ENCODE results near the gene VSTM4.

VSTM4 gene

GRCh38 chr10:49141541-49142332 lies 26.4 kb upstream of the VSTM4 start:
- DNase-seq (ENCODE audit: low spot score) = no peak

GRCh38 chr10:49140304-49141177 lies 25.2 kb upstream of the VSTM4 start:
- DNase-seq (ENCODE audit: low spot score) = no peak

- DNase-seq (ENCODE audit: low spot score) = no peak
Observed at GRCh38 chr10:49139846-49140195, 24.5 kb upstream of the VSTM4 start.

GRCh38 chr10:49139028-49139845 lies 23.9 kb upstream of the VSTM4 start:
- DNase-seq (ENCODE audit: low spot score) = no peak

- no peak for DNase-seq (ENCODE audit: low spot score)
Observed at GRCh38 chr10:49138361-49138891, 23.1 kb upstream of the VSTM4 start.

- DNase-seq (ENCODE audit: low spot score) = no peak
Observed at GRCh38 chr10:49136525-49136924, 21.2 kb upstream of the VSTM4 start.

GRCh38 chr10:49135575-49136313 lies 20.4 kb upstream of the VSTM4 start:
- DNase-seq (ENCODE audit: low spot score) = no peak

GRCh38 chr10:49134327-49134726 lies 19.0 kb upstream of the VSTM4 start:
- DNase-seq (ENCODE audit: low spot score) = no peak

- no peak for DNase-seq (ENCODE audit: low spot score)
Observed at GRCh38 chr10:49133706-49134248, 18.5 kb upstream of the VSTM4 start, which contains the start of gene FAM170B. Gene FAM170B (minus strand): TSS chr10:49134021. CDS start chr10:49133918, 103 bp downstream.

- DNase-seq (ENCODE audit: low spot score) = no peak
Observed at GRCh38 chr10:49132362-49132737, 17.0 kb upstream of the VSTM4 start.

GRCh38 chr10:49131507-49132361 lies 16.4 kb upstream of the VSTM4 start:
- no peak for DNase-seq (ENCODE audit: low spot score)

GRCh38 chr10:49129376-49129775 lies 14.1 kb upstream of the VSTM4 start:
- DNase-seq (ENCODE audit: low spot score) = no peak

- no peak for DNase-seq (ENCODE audit: low spot score)
Observed at GRCh38 chr10:49128854-49129253, 13.5 kb upstream of the VSTM4 start.

GRCh38 chr10:49123981-49124950 lies 8.9 kb upstream of the VSTM4 start:
- DNase-seq (ENCODE audit: low spot score) = no peak

GRCh38 chr10:49120911-49121310 lies 5.6 kb upstream of the VSTM4 start:
- no peak for DNase-seq (ENCODE audit: low spot score)

- DNase-seq (ENCODE audit: low spot score) = no peak
Observed at GRCh38 chr10:49119746-49120145, 4.4 kb upstream of the VSTM4 start.

- no peak for DNase-seq (ENCODE audit: low spot score)
Observed at GRCh38 chr10:49118430-49119074, 3.2 kb upstream of the VSTM4 start.

GRCh38 chr10:49117376-49118070 lies 2.2 kb upstream of the VSTM4 start:
- DNase-seq (ENCODE audit: low spot score) = no peak
